Measurements from ENCODE around the gene MYF6. TPM values are rescaled to one million over a fixed set of nuclear protein-coding genes. Genes with fewer than 3 reads are reported as not detected.

Gene MYF6
- total and polyA plus RNA-seq, 2 experiments from 2014 or later = not detected

GRCh38 chr12:80716696-80717469, 9.4 kb downstream of the MYF6 start, which contains the start of gene MYF5:
MYF5 (plus strand) TSS chr12:80716912; CDS start chr12:80717064, 152 bp downstream.
- no peak for DNase-seq (ENCODE audit: low read depth in 1 of 2, low spot score in 1 of 2)
- H3K27ac ChIP-seq = no peak within 1 kb of the TSS
- no peak for TF ChIP-seq CTCF (IDR thresholded peaks at IDR 0.05; ENCODE audit: low read depth, low read length)

GRCh38 chr12:80717856-80718255, 10.4 kb downstream of the MYF6 start:
- H3K4me3 ChIP-seq = no peak overlapping the region
- no peaks in the 10 kb centered on the region for H3K36me3 ChIP-seq
- no peak for DNase-seq (ENCODE audit: low read depth in 1 of 2, low spot score in 1 of 2)
- no peaks in the 10 kb centered on the region for H3K4me1 ChIP-seq (ENCODE audit: low read depth)
- H3K27me3 ChIP-seq = peaks cover 9% of the 10 kb centered on the region
- H3K9me3 ChIP-seq (ENCODE audit: low read depth) = no peaks in the 10 kb centered on the region
- no peak for TF ChIP-seq CTCF (IDR thresholded peaks at IDR 0.05; ENCODE audit: low read depth, low read length)
- H3K27ac ChIP-seq = no peak overlapping the region

More at GRCh38 chr12:80716696-80717469, 9.4 kb downstream of the MYF6 start, which contains the start of gene MYF5:
- H3K4me1 ChIP-seq (ENCODE audit: low read depth) = no peaks in the 10 kb centered on the region
- H3K27me3 ChIP-seq = peaks cover 9% of the 10 kb centered on the region
- no peaks in the 10 kb centered on the region for H3K36me3 ChIP-seq
- H3K4me3 ChIP-seq = no peak within 1 kb of the TSS
- H3K9me3 ChIP-seq (ENCODE audit: low read depth) = no peaks in the 10 kb centered on the region

GRCh38 chr12:80720516-80720915, 13.1 kb downstream of the MYF6 start:
- no peaks in the 10 kb centered on the region for H3K36me3 ChIP-seq
- no peak for DNase-seq (ENCODE audit: low read depth in 1 of 2, low spot score in 1 of 2)
- no peaks in the 10 kb centered on the region for H3K4me1 ChIP-seq (ENCODE audit: low read depth)
- no peaks in the 10 kb centered on the region for H3K9me3 ChIP-seq (ENCODE audit: low read depth)
- H3K4me3 ChIP-seq = no peak overlapping the region
- no peak overlapping the region for H3K27ac ChIP-seq
- H3K27me3 ChIP-seq = no peaks in the 10 kb centered on the region
- no peak for TF ChIP-seq CTCF (IDR thresholded peaks at IDR 0.05; ENCODE audit: low read depth, low read length)

GRCh38 chr12:80721326-80721725, 13.9 kb downstream of the MYF6 start:
- Histone ChIP-seq H3K27ac (no peak overlapping the region), H3K27me3 (no peaks in the 10 kb centered on the region), H3K9me3 (ENCODE audit: low read depth) (no peaks in the 10 kb centered on the region), H3K4me1 (ENCODE audit: low read depth) (no peaks in the 10 kb centered on the region), H3K36me3 (no peaks in the 10 kb centered on the region), H3K4me3 (no peak overlapping the region)
- DNase-seq (ENCODE audit: low read depth in 1 of 2, low spot score in 1 of 2) = no peak
- TF ChIP-seq CTCF (IDR thresholded peaks at IDR 0.05; ENCODE audit: low read depth, low read length) = no peak

- Histone ChIP-seq H3K36me3 (no peaks in the 10 kb centered on the region), H3K9me3 (ENCODE audit: low read depth) (no peaks in the 10 kb centered on the region), H3K27ac (no peak overlapping the region), H3K4me1 (ENCODE audit: low read depth) (no peaks in the 10 kb centered on the region), H3K27me3 (no peaks in the 10 kb centered on the region), H3K4me3 (no peak overlapping the region)
- DNase-seq (ENCODE audit: low read depth in 1 of 2, low spot score in 1 of 2) = no peak
- TF ChIP-seq CTCF (IDR thresholded peaks at IDR 0.05; ENCODE audit: low read depth, low read length) = no peak
These were observed 38.5 kb downstream of the MYF6 start for GRCh38 chr12:80745851-80746505.
